AG04450 (cell line): Measurements from ENCODE around the gene ZSCAN5A. TPM values are rescaled to one million over a fixed set of nuclear protein-coding genes. Genes with fewer than 3 reads are reported as not detected.
"Not testable (repeated sequence)": the region's sequence is repeated elsewhere in the genome, so short reads cannot be mapped to it uniquely, and the experiment has no call there.

Source experiments
- CTCF ChIA-PET: fragments of 300-600, 350-600 bp; formaldehyde crosslinking; extraction: SDS; loops from one replicate; lab custom pipeline; 2022; ENCODE audit warnings: antibody characterized with exemption, inconsistent platforms; lab: Charles Lee
- POLR2A ChIA-PET: fragments of 350-600 bp; formaldehyde crosslinking; extraction: SDS; loops from one replicate; lab custom pipeline; 2021; ENCODE audit warnings: antibody characterized with exemption, inconsistent platforms; lab: Yijun Ruan, JAX
- DNase-seq: peaks from one replicate; pipeline ENCODE4 v3.0.0-alpha.2; 2011; ENCODE audit warnings: low read depth, low spot score
- H3K27ac ChIP-seq: one replicate; pipeline ENCODE4 v1.5.1; 2012; ENCODE audit warnings: low read depth, low read length, control low read depth
- H3K27me3 ChIP-seq: one replicate; pipeline ENCODE4 v1.6.0; 2012; ENCODE audit warnings: low read length; ENCODE audit not compliant: control insufficient read depth, insufficient read depth
- H3K4me3 ChIP-seq: 2 replicates; pipeline ENCODE4 v1.5.1; 2011; ENCODE audit warnings: mild to moderate bottlenecking, low read depth, low read length, control low read depth
- H3K9me3 ChIP-seq: 2 replicates; pipeline ENCODE4 v1.5.1; 2012; ENCODE audit warnings: low read length; ENCODE audit not compliant: control insufficient read depth, insufficient read depth
- polyA plus RNA-seq: library from polyadenylated mRNA; depleted of rRNA; stranded (reverse); fragments of >200 nt; gene quantifications from 2 replicates; pipeline ENCODE4 v1.2.3, GENCODE V29; 2011
- TF ChIP-seq, protein P1 (sequence below): IDR thresholded peaks from 2 replicates; pipeline ENCODE4 v1.5.1; 2011; ENCODE audit warnings: low read depth, low read length, control low read depth, inconsistent platforms

Gene ZSCAN5A
- polyA plus RNA-seq, 1 experiment: 3.7 TPM

DNA sequence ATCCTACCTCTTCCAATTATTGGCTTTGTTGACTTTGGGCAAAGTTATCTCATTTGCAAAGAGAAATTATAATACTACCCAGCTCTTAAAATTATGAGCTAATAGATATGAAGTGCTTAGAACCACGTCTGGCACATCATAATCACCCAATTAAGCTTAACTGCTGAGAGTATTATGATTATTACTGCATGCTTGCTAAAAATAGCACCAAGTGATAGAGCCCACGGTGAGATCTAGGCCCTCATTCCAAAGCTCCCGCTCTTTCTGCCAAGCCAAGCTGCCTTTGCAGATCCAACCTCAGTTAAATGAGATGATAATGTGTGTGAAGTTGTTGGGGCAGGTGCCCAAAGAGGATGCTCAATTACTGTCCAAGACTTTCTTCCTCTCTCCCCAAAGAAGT lies 48.6 kb downstream of the ZSCAN5A start:
- Histone ChIP-seq H3K27ac (no peak overlapping the region), H3K4me3 (no peak overlapping the region), H3K27me3 (no peaks in the 10 kb centered on the region), H3K9me3 (no peaks in the 10 kb centered on the region)
- TF ChIP-seq, protein P1, sequence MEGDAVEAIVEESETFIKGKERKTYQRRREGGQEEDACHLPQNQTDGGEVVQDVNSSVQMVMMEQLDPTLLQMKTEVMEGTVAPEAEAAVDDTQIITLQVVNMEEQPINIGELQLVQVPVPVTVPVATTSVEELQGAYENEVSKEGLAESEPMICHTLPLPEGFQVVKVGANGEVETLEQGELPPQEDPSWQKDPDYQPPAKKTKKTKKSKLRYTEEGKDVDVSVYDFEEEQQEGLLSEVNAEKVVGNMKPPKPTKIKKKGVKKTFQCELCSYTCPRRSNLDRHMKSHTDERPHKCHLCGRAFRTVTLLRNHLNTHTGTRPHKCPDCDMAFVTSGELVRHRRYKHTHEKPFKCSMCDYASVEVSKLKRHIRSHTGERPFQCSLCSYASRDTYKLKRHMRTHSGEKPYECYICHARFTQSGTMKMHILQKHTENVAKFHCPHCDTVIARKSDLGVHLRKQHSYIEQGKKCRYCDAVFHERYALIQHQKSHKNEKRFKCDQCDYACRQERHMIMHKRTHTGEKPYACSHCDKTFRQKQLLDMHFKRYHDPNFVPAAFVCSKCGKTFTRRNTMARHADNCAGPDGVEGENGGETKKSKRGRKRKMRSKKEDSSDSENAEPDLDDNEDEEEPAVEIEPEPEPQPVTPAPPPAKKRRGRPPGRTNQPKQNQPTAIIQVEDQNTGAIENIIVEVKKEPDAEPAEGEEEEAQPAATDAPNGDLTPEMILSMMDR: no peak
- ChIA-PET POLR2A (no interaction called here), CTCF (interaction anchor here (3.3 to 5.3 kb wide), 2 partner anchors 13 to 67 kb away, joined by 10 to 46 read pairs; no protein-coding TSS in a partner anchor)
- DNase-seq: no peak

DNA sequence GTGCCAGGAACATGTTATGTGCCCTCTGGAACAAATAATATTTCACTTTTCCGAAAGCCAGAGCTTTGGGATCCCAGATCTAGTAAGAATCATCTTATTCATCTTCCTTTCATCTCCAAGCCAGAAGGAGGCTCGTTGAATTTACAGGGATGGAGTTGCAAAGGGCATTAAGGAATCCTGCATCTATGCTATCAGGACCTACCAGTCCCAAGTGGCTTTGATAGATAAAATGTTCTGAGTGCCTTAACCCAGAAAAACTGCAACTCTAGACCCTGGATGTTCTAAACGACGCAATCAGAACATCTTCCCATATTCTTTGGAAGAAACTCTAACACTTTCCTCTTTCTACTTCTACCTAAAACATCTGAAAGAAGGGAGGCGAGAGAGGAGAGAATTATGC lies 51.3 kb downstream of the ZSCAN5A start:
- TF ChIP-seq, protein P1: no peak
- no peak for DNase-seq
- POLR2A ChIA-PET: no interaction called here
- Histone ChIP-seq H3K4me3 (no peak overlapping the region), H3K27ac (no peak overlapping the region), H3K9me3 (no peaks in the 10 kb centered on the region), H3K27me3 (no peaks in the 10 kb centered on the region)
- CTCF ChIA-PET: interaction anchor here (3.3 to 5.3 kb wide), 2 partner anchors 11 to 70 kb away, joined by 10 to 46 read pairs; no protein-coding TSS in a partner anchor

DNA sequence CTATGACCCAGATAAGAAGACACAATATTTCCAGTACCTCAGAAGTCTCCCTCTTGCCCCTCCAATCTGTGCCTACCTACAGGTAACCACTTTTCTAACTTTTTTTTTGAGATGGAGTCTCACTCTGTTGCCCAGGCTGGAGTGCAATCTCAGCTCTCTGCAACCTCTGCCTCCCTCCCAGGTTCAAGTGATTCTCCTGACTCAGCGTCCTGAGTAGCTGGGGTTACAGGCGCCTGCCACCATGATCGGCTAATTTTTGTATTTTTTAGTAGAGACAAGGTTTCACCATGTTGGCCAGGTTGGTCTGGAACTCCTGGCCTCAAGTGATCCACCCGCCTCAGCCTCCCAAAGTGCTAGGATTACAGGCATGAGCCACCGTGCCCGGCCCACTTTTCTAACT lies 52.7 kb downstream of the ZSCAN5A start:
- H3K4me3 ChIP-seq, H3K9me3 ChIP-seq, DNase-seq, H3K27ac ChIP-seq, H3K27me3 ChIP-seq, POLR2A ChIA-PET: not testable (repeated sequence)
- CTCF ChIA-PET: interaction anchor here (0.6 to 2.3 kb wide), 3 partner anchors 9 to 1781 kb away, joined by 3 to 20 read pairs (median 6); no protein-coding TSS in a partner anchor

DNA sequence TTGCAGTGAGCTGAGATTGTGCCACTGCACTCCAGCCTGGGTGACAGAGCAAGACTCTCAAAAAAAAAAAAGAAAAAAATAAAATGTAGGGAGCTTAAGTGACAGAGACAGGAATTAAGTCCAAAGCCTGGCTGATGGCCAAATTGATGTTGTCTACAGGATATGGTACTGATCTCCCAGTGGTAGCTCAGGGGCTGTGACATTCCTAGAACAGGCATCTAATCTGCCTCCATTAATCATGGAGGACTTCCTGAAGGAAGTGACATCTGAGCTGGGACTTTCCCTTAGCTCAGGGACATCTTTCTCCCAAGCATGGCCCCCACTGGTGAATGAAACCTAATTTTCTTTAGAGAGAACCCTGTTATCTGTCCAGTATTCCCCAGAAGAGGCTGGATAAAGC lies 53.5 kb downstream of the ZSCAN5A start:
- Histone ChIP-seq H3K27me3 (no peaks in the 10 kb centered on the region), H3K9me3 (no peaks in the 10 kb centered on the region), H3K4me3 (no peak overlapping the region), H3K27ac (no peak overlapping the region)
- ChIA-PET CTCF (interaction anchor here (0.6 to 3.4 kb wide), 5 partner anchors 8 to 1780 kb away, joined by 3 to 30 read pairs (median 6); no protein-coding TSS in a partner anchor), POLR2A (no interaction called here)
- TF ChIP-seq, protein P1: no peak
- no peak for DNase-seq

DNA sequence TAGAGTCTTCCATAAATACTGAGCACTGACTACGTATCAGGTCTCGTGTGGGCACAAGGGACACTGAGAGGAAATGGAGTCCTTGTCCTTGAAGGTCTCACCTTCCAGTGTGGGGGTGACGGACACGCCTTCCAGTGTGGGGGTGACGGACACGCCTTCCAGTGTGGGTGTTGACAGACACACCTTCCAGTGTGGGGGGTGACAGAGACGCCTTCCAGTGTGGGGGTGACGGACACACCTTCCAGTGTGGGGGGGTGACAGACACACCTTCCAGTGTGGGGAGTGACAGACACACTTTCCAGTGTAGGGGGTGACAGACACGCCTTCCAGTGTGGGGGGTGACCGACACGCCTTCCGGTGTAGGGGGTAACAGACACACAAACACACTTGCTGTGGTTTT lies 56.4 kb downstream of the ZSCAN5A start:
- TF ChIP-seq, protein P1: no peak
- POLR2A ChIA-PET: no interaction called here
- CTCF ChIA-PET: interaction anchor here (3.4 to 9.6 kb wide), 2 partner anchors 75 kb away, joined by 30 to 396 read pairs; no protein-coding TSS in a partner anchor

More for the DNA sequence above, 56.4 kb downstream of the ZSCAN5A start:
- H3K27ac ChIP-seq: no peak overlapping the region
- no peak overlapping the region for H3K4me3 ChIP-seq
- DNase-seq: no peak
- H3K27me3 ChIP-seq: no peaks in the 10 kb centered on the region
- H3K9me3 ChIP-seq: no peaks in the 10 kb centered on the region
